Spleen (tissue), 11 donors: ENCODE measurements around the gene KDM4B. TPM values are rescaled to one million over a fixed set of nuclear protein-coding genes. Genes with fewer than 3 reads are reported as not detected.

Experiments used
- DNase-seq: peaks from one replicate; pipeline ENCODE4 v3.0.0-alpha.2; 2020
- H3K27ac ChIP-seq, 8 donors: fragments of 200-600 bp; sonication (generic) in 7 of 8; 1 replicate in 4 of 8; 2 replicates in 4 of 8; pipeline versions ENCODE4 v1.5.0 to v1.8.0; 2016 to 2021; ENCODE audit warnings: inconsistent platforms in 4 of 8, mild to moderate bottlenecking in 4 of 8, moderate library complexity in 1 of 8
- H3K27me3 ChIP-seq, 7 donors: fragments of 200-600 bp; sonication (generic) in 6 of 7; replicated peaks in 1 of 7; 1 replicate in 4 of 7; 2 replicates in 3 of 7; pipeline versions ENCODE4 v1.5.0 to v1.8.0; 2016 to 2021; ENCODE audit warnings: inconsistent platforms in 3 of 7, mild to moderate bottlenecking in 1 of 7
- H3K36me3 ChIP-seq, 6 donors: fragments of 200-600 bp; sonication (generic) in 5 of 6; 1 replicate in 4 of 6; 2 replicates in 2 of 6; pipeline versions ENCODE4 v1.5.0 to v1.8.0; 2016 to 2021; ENCODE audit warnings: inconsistent platforms in 2 of 6
- H3K4me1 ChIP-seq, 6 donors: fragments of 200-600 bp; sonication (generic) in 5 of 6; 1 replicate in 3 of 6; 2 replicates in 3 of 6; pipeline versions ENCODE4 v1.5.0 to v1.8.0; 2016 to 2021; ENCODE audit warnings: inconsistent platforms in 3 of 6
- H3K4me3 ChIP-seq, 8 donors: fragments of 200-600 bp; sonication (generic) in 7 of 8; 1 replicate in 4 of 8; 2 replicates in 4 of 8; pipeline versions ENCODE4 v1.5.0 to v1.8.0; 2016 to 2021; ENCODE audit warnings: inconsistent platforms in 4 of 8, mild to moderate bottlenecking in 4 of 8, moderate library complexity in 2 of 8
- H3K9me3 ChIP-seq, 8 donors: fragments of 200-600 bp; sonication (generic) in 7 of 8; 1 replicate in 4 of 8; 2 replicates in 4 of 8; pipeline versions ENCODE4 v1.5.0 to v1.8.0; 2016 to 2021; ENCODE audit warnings: inconsistent platforms in 4 of 8
- CTCF ChIP-seq, 11 experiments: fragments of 200-600 bp in 7 of 11; fragments of 450-650 bp in 4 of 11; sonication (generic) in 4 of 11; IDR thresholded peaks in 8 of 11; conservative IDR thresholded peaks in 3 of 11; 1 replicate in 7 of 11; 2 replicates in 4 of 11; pipeline versions ENCODE4 v1.4.0 to v1.8.0; 2016 to 2021; ENCODE audit warnings: antibody characterized with exemption in 11 of 11, inconsistent platforms in 4 of 11, mild to moderate bottlenecking in 1 of 11
- POLR2A ChIP-seq, 3 donors: fragments of 450-650 bp; IDR thresholded peaks; one replicate each; pipeline ENCODE4 v1.5.1; 2017; ENCODE audit warnings: antibody characterized with exemption in 3 of 3, mild to moderate bottlenecking in 1 of 3
- POLR2AphosphoS5 ChIP-seq, 3 donors: sonication (generic); formaldehyde crosslinking; IDR thresholded peaks; one replicate each; pipeline ENCODE4 v1.5.1; 2017; ENCODE audit warnings: antibody characterized with exemption in 3 of 3
- WGBS, 5 donors: extraction: QIAGEN DNeasy Blood & Tissue Kit in 3 of 5; methylation state at CpG; one replicate each; pipeline versions ENCODE4 v1.1.5 to v1.1.7; 2013 to 2018; 5-methylcytosine and 5-hydroxymethylcytosine counted together
- intact Hi-C: fragments of 100-400 bp; cut with DNase I; formaldehyde crosslinking; loops from one replicate; pipeline ENCODE4 v1.15.0; 2023; ENCODE audit warnings: low total_unique reads
- polyA plus RNA-seq, 3 donors: library from polyadenylated mRNA; stranded (reverse); fragments of 200-250 nt; gene quantifications; one replicate each; pipeline ENCODE4 v1.2.1, GENCODE V29; 2013
- total RNA-seq, 7 donors: library from RNA; depleted of rRNA in 3 of 7; stranded (reverse); fragments of >200 nt in 3 of 7; fragmentation: NEBNext Ultra II Directional in 4 of 7; extraction: Animal tissue kit (Norgen Biotek cat#: 25700) in 4 of 7; gene quantifications; one replicate each; pipeline versions ENCODE4 v1.1.0 to v1.2.1, GENCODE V29; 2016 to 2021
- donor health status: healthy with polysubstance abuse.
- donor health status: DM: no; HTN: no; CAD: no; lungs with moderate emphysema.
- donor health status: DM: no; HTN: no; CAD: no.
- donor health status: Bipolar disorder and iron deficiency.
- donor health status: healthy.
- donor health status: DM: no; HTN: no; CAD: no.
- donor health status: DM: yes; HTN: yes; CAD: no.

KDM4B gene
- total and polyA plus RNA-seq, 10 donors = 18.3 to 80.5 (median 52.4) TPM

- TF ChIP-seq POLR2AphosphoS5 (IDR thresholded peaks at IDR 0.05) (peak in 1 of 3 donors; percentile 54), CTCF (IDR thresholded peaks at IDR 0.05 in 8 of 11, conservative IDR thresholded peaks at IDR 0.05 in 3 of 11) (no peak)
- Histone ChIP-seq H3K4me3 (no peak overlapping the region), H3K9me3 (no peaks in the 10 kb centered on the region), H3K27ac (no peak overlapping the region), H3K36me3 (peaks cover 0 to 83% (median 30%) of the 10 kb centered on the region in 6 donors), H3K4me1 (peaks cover 0 to 19% (median 0%) of the 10 kb centered on the region in 6 donors), H3K27me3 (no peaks in the 10 kb centered on the region)
- no peak for DNase-seq
- 88 to 94% (median 91%) methylated on average over 13 to 14 of the region's 14 CpGs for WGBS, 5 donors
- intact Hi-C loops = no loop called here
Observed at GRCh38 chr19:5016781-5017180, 47.9 kb downstream of the KDM4B start.

- peaks cover 0 to 21% (median 0%) of the 10 kb centered on the region in 6 donors for H3K4me1 ChIP-seq
- H3K4me3 ChIP-seq = no peak overlapping the region
- H3K9me3 ChIP-seq = no peaks in the 10 kb centered on the region
- TF ChIP-seq POLR2A (IDR thresholded peaks at IDR 0.05) = no peak
- TF ChIP-seq CTCF (IDR thresholded peaks at IDR 0.05 in 8 of 11, conservative IDR thresholded peaks at IDR 0.05 in 3 of 11) = no peak
- TF ChIP-seq POLR2AphosphoS5 (IDR thresholded peaks at IDR 0.05) = no peak
- 87 to 93% (median 88%) methylated on average over 5 of the region's 5 CpGs for WGBS, 5 donors
- intact Hi-C loops = no loop called here
- H3K27ac ChIP-seq = no peak overlapping the region
- no peak for DNase-seq
- peaks cover 0 to 83% (median 30%) of the 10 kb centered on the region in 6 donors for H3K36me3 ChIP-seq
- H3K27me3 ChIP-seq = no peaks in the 10 kb centered on the region
Observed at GRCh38 chr19:5017235-5017634, 48.3 kb downstream of the KDM4B start.

- DNase-seq = peak; percentile 42
- 78 to 83% (median 80%) methylated on average over 13 to 16 of the region's 16 CpGs for WGBS, 5 donors
- H3K27me3 ChIP-seq = no peaks in the 10 kb centered on the region
- intact Hi-C loops = no loop called here
- no peaks in the 10 kb centered on the region for H3K9me3 ChIP-seq
- peaks cover 0 to 77% (median 30%) of the 10 kb centered on the region in 6 donors for H3K36me3 ChIP-seq
- TF ChIP-seq POLR2AphosphoS5 (IDR thresholded peaks at IDR 0.05) = peak in 1 of 3 donors; percentile 28
- TF ChIP-seq POLR2A (IDR thresholded peaks at IDR 0.05) = no peak
- peaks cover 0 to 25% (median 2%) of the 10 kb centered on the region in 6 donors for H3K4me1 ChIP-seq
- H3K27ac ChIP-seq = no peak overlapping the region
- no peak overlapping the region for H3K4me3 ChIP-seq
Observed at GRCh38 chr19:5018224-5019015, 49.5 kb downstream of the KDM4B start.

- TF ChIP-seq CTCF (IDR thresholded peaks at IDR 0.05 in 8 of 11, conservative IDR thresholded peaks at IDR 0.05 in 3 of 11) = no peak
- peak in 1 of 3 donors; percentile 7 for TF ChIP-seq POLR2AphosphoS5 (IDR thresholded peaks at IDR 0.05)
- Histone ChIP-seq H3K36me3 (peaks cover 0 to 63% (median 30%) of the 10 kb centered on the region in 6 donors), H3K4me3 (no peak overlapping the region), H3K27ac (no peak overlapping the region), H3K27me3 (no peaks in the 10 kb centered on the region), H3K4me1 (peaks cover 0 to 39% (median 8%) of the 10 kb centered on the region in 6 donors), H3K9me3 (no peaks in the 10 kb centered on the region)
- intact Hi-C loops = no loop called here
- DNase-seq = peak; percentile 43
- 90 to 96% (median 92%) methylated on average over 18 to 21 of the region's 21 CpGs for WGBS, 5 donors
Observed at GRCh38 chr19:5020368-5020767, 51.5 kb downstream of the KDM4B start.
